ENCODE results near the gene ZNF780A.

DNA sequence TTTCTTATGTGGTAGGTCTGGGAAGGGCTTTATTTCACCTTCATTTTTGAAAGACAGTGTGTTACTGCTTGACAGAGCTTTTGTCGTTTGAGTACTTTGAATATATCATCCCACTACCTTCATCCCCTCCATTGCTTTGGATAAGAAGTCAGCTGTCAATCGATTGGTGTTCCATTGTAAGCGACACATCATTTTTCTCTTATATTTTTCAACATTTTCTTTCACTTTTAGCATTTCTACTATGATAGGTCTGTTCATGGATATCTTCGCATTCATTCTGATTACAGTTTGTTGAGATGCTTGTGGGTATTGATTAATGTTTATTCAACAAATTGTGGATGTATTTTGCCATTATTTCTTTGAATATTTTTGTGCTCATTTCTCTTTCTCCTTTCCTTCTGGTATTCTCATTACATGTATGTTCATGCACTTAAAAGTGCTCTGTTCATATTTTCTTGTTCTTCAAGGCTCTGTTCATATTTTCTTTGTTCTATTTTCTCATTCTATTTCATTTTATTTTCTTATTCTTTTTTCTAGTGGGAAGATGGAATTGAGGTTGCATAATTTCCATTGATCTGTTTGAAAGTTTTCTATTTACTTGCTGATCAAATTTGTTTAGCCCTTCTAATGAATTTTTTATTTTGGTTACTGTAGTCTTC lies 64.7 kb downstream of the ZNF780A start:
- TF ChIP-seq, protein P1, sequence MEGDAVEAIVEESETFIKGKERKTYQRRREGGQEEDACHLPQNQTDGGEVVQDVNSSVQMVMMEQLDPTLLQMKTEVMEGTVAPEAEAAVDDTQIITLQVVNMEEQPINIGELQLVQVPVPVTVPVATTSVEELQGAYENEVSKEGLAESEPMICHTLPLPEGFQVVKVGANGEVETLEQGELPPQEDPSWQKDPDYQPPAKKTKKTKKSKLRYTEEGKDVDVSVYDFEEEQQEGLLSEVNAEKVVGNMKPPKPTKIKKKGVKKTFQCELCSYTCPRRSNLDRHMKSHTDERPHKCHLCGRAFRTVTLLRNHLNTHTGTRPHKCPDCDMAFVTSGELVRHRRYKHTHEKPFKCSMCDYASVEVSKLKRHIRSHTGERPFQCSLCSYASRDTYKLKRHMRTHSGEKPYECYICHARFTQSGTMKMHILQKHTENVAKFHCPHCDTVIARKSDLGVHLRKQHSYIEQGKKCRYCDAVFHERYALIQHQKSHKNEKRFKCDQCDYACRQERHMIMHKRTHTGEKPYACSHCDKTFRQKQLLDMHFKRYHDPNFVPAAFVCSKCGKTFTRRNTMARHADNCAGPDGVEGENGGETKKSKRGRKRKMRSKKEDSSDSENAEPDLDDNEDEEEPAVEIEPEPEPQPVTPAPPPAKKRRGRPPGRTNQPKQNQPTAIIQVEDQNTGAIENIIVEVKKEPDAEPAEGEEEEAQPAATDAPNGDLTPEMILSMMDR (IDR thresholded peaks at IDR 0.05 in 4 of 5, conservative IDR thresholded peaks at IDR 0.05 in 1 of 5): no peak
- TF ChIP-seq POLR2A (IDR thresholded peaks at IDR 0.05): no peak

Measured in gastrocnemius medialis (tissue), 4 donors.